HepG2 (cell line): ENCODE data around the gene PYGO2. TPM values are rescaled to one million over a fixed set of nuclear protein-coding genes. Genes with fewer than 3 reads are reported as not detected.
A peak's percentile ranks its signal among the peaks of the same experiment; 100 is the strongest.

ENCODE experiments used
- ATRX ChIP-seq: sonication (generic); formaldehyde crosslinking; IDR thresholded peaks from 2 replicates; pipeline ENCODE4 v1.4.0; 2020; ENCODE audit warnings: missing genetic modification reagents, borderline replicate concordance
- CBX1 ChIP-seq: IDR thresholded peaks from one replicate; pipeline ENCODE4 v1.6.1; 2016; ENCODE audit warnings: antibody characterized with exemption, low read depth
- E2F2 ChIP-seq: sonication (generic); formaldehyde crosslinking; IDR thresholded peaks from 2 replicates; pipeline ENCODE4 v1.4.0; 2020; ENCODE audit warnings: missing genetic modification reagents, borderline replicate concordance
- HES4 ChIP-seq: sonication (generic); formaldehyde crosslinking; IDR thresholded peaks from 2 replicates; pipeline ENCODE4 v1.9.0; 2021; ENCODE audit warnings: mild to moderate bottlenecking, missing genetic modification reagents, borderline replicate concordance
- JDP2 ChIP-seq: sonication (generic); formaldehyde crosslinking; IDR thresholded peaks from 2 replicates; pipeline ENCODE4 v1.8.1; 2022; ENCODE audit warnings: missing genetic modification reagents, borderline replicate concordance
- LBX2 ChIP-seq: sonication (generic); formaldehyde crosslinking; IDR thresholded peaks from 2 replicates; pipeline ENCODE4 v1.5.0; 2020; ENCODE audit warnings: missing genetic modification reagents, mild to moderate bottlenecking, borderline replicate concordance
- MXD1 ChIP-seq: sonication (generic); formaldehyde crosslinking; IDR thresholded peaks from 2 replicates; pipeline ENCODE4 v1.4.0; 2020; ENCODE audit warnings: mild to moderate bottlenecking, missing genetic modification reagents
- NFE2L1 ChIP-seq: sonication (generic); formaldehyde crosslinking; IDR thresholded peaks from 2 replicates; pipeline ENCODE4 v1.4.0; 2020; ENCODE audit warnings: missing genetic modification reagents, mild to moderate bottlenecking, borderline replicate concordance
- NPAS2 ChIP-seq: sonication (generic); formaldehyde crosslinking; IDR thresholded peaks from 2 replicates; pipeline ENCODE4 v1.8.0; 2022; ENCODE audit warnings: mild to moderate bottlenecking, missing genetic modification reagents, borderline replicate concordance
- POGZ ChIP-seq: sonication (generic); formaldehyde crosslinking; IDR thresholded peaks from 2 replicates; pipeline ENCODE4 v1.4.0; 2020; ENCODE audit warnings: mild to moderate bottlenecking, missing genetic modification reagents
- REPIN1 ChIP-seq: sonication (generic); formaldehyde crosslinking; IDR thresholded peaks from 2 replicates; pipeline ENCODE4 v1.8.0; 2022; ENCODE audit warnings: missing genetic modification reagents, low read depth, mild to moderate bottlenecking, borderline replicate concordance
- RXRA ChIP-seq: sonication (generic); formaldehyde crosslinking; IDR thresholded peaks from 2 replicates; pipeline ENCODE4 v1.5.1; 2020; ENCODE audit warnings: missing genetic modification reagents
- TBP ChIP-seq: sonication (generic); formaldehyde crosslinking; IDR thresholded peaks from 2 replicates; pipeline ENCODE4 v1.5.0; 2020; ENCODE audit warnings: missing genetic modification reagents
- ZNF281 ChIP-seq: sonication (generic); formaldehyde crosslinking; IDR thresholded peaks from 2 replicates; pipeline ENCODE4 v1.4.0; 2020; ENCODE audit warnings: missing genetic modification reagents, borderline replicate concordance
- ZNF33A ChIP-seq: sonication (generic); formaldehyde crosslinking; IDR thresholded peaks from 2 replicates; pipeline ENCODE4 v1.5.1; 2020; ENCODE audit warnings: missing genetic modification reagents, mild to moderate bottlenecking, moderate library complexity, borderline replicate concordance
- ZNF468 ChIP-seq: sonication (generic); formaldehyde crosslinking; IDR thresholded peaks from 2 replicates; pipeline ENCODE4 v1.8.0; 2022; ENCODE audit warnings: mild to moderate bottlenecking, moderate library complexity, missing genetic modification reagents
- ZNF589 ChIP-seq: sonication (generic); formaldehyde crosslinking; conservative IDR thresholded peaks from 2 replicates; pipeline ENCODE4 v1.8.0; 2022; ENCODE audit warnings: mild to moderate bottlenecking, moderate library complexity, missing genetic modification reagents
- ZNF644 ChIP-seq: IDR thresholded peaks from 2 replicates; pipeline ENCODE4 v1.6.1; 2016; ENCODE audit warnings: low read depth
- ZNF724P ChIP-seq: sonication (generic); formaldehyde crosslinking; IDR thresholded peaks from 2 replicates; pipeline ENCODE4 v1.8.0; 2022; ENCODE audit warnings: missing genetic modification reagents, borderline replicate concordance
- ZNF768 ChIP-seq: sonication (generic); formaldehyde crosslinking; IDR thresholded peaks from 2 replicates; pipeline ENCODE4 v1.4.0; 2020; ENCODE audit warnings: missing genetic modification reagents
- ZNF777 ChIP-seq: sonication (generic); formaldehyde crosslinking; IDR thresholded peaks from 2 replicates; pipeline ENCODE4 v1.4.0; 2020; ENCODE audit warnings: missing genetic modification reagents
- ZNF850 ChIP-seq: sonication (generic); formaldehyde crosslinking; conservative IDR thresholded peaks from 2 replicates; pipeline ENCODE4 v1.9.0; 2021; ENCODE audit warnings: mild to moderate bottlenecking, missing genetic modification reagents
- ZNF878 ChIP-seq: sonication (generic); formaldehyde crosslinking; IDR thresholded peaks from 2 replicates; pipeline ENCODE4 v1.8.1; 2023; ENCODE audit warnings: mild to moderate bottlenecking, missing genetic modification reagents, moderate library complexity
- polyA plus RNA-seq, 8 experiments: library from polyadenylated mRNA; depleted of rRNA in 3 of 8; stranded (reverse) in 7 of 8; unstranded in 1 of 8; fragments of >200 nt; fragmentation: Illumina TruSeq in 4 of 8; extraction: Trizol in 4 of 8; gene quantifications; 2 replicates each; pipeline versions ENCODE4 v1.2.1 to v1.2.3, GENCODE V29; 2011 to 2016; ENCODE audit warnings: low read depth in 4 of 8, missing spikeins in 1 of 8, mixed read lengths in 1 of 8; ENCODE audit not compliant: insufficient read depth in 1 of 8
- total RNA-seq, 5 experiments: library from RNA; depleted of rRNA; stranded (reverse); fragments of >200 nt; fragmentation: Illumina TruSeq; extraction: Trizol; gene quantifications; 2 replicates each; pipeline ENCODE4 v1.2.3, GENCODE V29; 2016; ENCODE audit warnings: low read depth in 1 of 5
- TF ChIP-seq, protein P1 (sequence below): sonication (generic); formaldehyde crosslinking; IDR thresholded peaks from 2 replicates; pipeline ENCODE4 v1.8.1; 2023; ENCODE audit warnings: missing genetic modification reagents, inconsistent platforms, borderline replicate concordance

PYGO2 gene
- total and polyA plus RNA-seq, 2 of the 13 experiments (the other 11 are each of a cell fraction or from before 2014, with no cell fraction given): 20.3 to 21.8 TPM

- TF ChIP-seq REPIN1 (CRISPR knock-in tag) (no peak), ZNF589 (CRISPR knock-in tag) (no peak), CBX1 (no peak), POGZ (no peak), NFE2L1 (CRISPR knock-in tag) (no peak), HES4 (no peak), MXD1 (no peak), NPAS2 (CRISPR knock-in tag) (no peak), ZNF33A (CRISPR knock-in tag) (no peak), ATRX (no peak), LBX2 (CRISPR knock-in tag) (no peak), TBP (CRISPR knock-in tag) (no peak), E2F2 (CRISPR knock-in tag) (no peak), ZNF768 (CRISPR knock-in tag) (no peak), ZNF777 (CRISPR knock-in tag) (peak; percentile 87), ZNF281 (CRISPR knock-in tag) (no peak), ZNF644 (CRISPR knock-in tag) (no peak), ZNF468 (CRISPR knock-in tag) (no peak), ZNF850 (CRISPR knock-in tag) (no peak), RXRA (CRISPR knock-in tag) (no peak), JDP2 (CRISPR knock-in tag) (no peak), ZNF724P (CRISPR knock-in tag) (no peak), ZNF878 (no peak)
- TF ChIP-seq, protein P1, sequence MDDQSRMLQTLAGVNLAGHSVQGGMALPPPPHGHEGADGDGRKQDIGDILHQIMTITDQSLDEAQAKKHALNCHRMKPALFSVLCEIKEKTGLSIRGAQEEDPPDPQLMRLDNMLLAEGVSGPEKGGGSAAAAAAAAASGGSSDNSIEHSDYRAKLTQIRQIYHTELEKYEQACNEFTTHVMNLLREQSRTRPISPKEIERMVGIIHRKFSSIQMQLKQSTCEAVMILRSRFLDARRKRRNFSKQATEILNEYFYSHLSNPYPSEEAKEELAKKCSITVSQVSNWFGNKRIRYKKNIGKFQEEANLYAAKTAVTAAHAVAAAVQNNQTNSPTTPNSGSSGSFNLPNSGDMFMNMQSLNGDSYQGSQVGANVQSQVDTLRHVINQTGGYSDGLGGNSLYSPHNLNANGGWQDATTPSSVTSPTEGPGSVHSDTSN (CRISPR knock-in tag): no peak
Observed at GRCh38 chr1:154937085-154937987, 24.2 kb downstream of the PYGO2 start (continued).
